Activated naive CD4-positive, alpha-beta T cell treated with anti-CD3 and anti-CD28 coated beads, Interleukin-2, amount 50 U/mL, for 24 hours (primary cell): Measurements from ENCODE around the gene THSD7B.
"Not testable (repeated sequence)": the region's sequence is repeated elsewhere in the genome, so short reads cannot be mapped to it uniquely, and the experiment has no call there.

Experiments used
- H3K27ac Mint-ChIP-seq: one replicate; pipeline ENCODE4 v1.8.0; 2021; ENCODE audit warnings: mild to moderate bottlenecking, mixed read lengths
- H3K27me3 Mint-ChIP-seq: one replicate; pipeline ENCODE4 v1.8.0; 2021; ENCODE audit warnings: mixed read lengths
- H3K36me3 Mint-ChIP-seq: one replicate; pipeline ENCODE4 v1.8.0; 2021; ENCODE audit warnings: mixed read lengths
- H3K4me1 Mint-ChIP-seq: one replicate; pipeline ENCODE4 v1.8.0; 2021; ENCODE audit warnings: mixed read lengths
- H3K4me3 Mint-ChIP-seq: one replicate; pipeline ENCODE4 v1.8.0; 2021; ENCODE audit warnings: mild to moderate bottlenecking, mixed read lengths
- H3K9me3 Mint-ChIP-seq: one replicate; pipeline ENCODE4 v1.8.0; 2021; ENCODE audit warnings: mixed read lengths

THSD7B gene

GRCh38 chr2:136765256-136766072 lies at the start of gene THSD7B:
TSS of gene THSD7B (plus strand) at chr2:136765545. CDS start at chr2:136882179, 116,634 bp downstream.
- H3K9me3 Mint-ChIP-seq = no peaks in the 10 kb centered on the region
- H3K27ac Mint-ChIP-seq = no peak within 1 kb of the TSS
- no peak within 1 kb of the TSS for H3K4me3 Mint-ChIP-seq
- H3K27me3 Mint-ChIP-seq = peaks cover 46% of the 10 kb centered on the region
- H3K4me1 Mint-ChIP-seq = peaks cover 6% of the 10 kb centered on the region
- H3K36me3 Mint-ChIP-seq = no peaks in the 10 kb centered on the region

- H3K27me3 Mint-ChIP-seq = peaks cover 5% of the 10 kb centered on the region
Measured at GRCh38 chr2:136718273-136718672, 47.1 kb upstream of the THSD7B start.

GRCh38 chr2:136727973-136728699 lies 37.2 kb upstream of the THSD7B start:
- H3K9me3 Mint-ChIP-seq = peaks cover 18% of the 10 kb centered on the region
- H3K36me3 Mint-ChIP-seq = no peaks in the 10 kb centered on the region
- no peak overlapping the region for H3K27ac Mint-ChIP-seq
- peaks cover 8% of the 10 kb centered on the region for H3K27me3 Mint-ChIP-seq
- H3K4me1 Mint-ChIP-seq = no peaks in the 10 kb centered on the region
- H3K4me3 Mint-ChIP-seq = no peak overlapping the region

More at GRCh38 chr2:136718273-136718672, 47.1 kb upstream of the THSD7B start:
- peaks cover 8% of the 10 kb centered on the region for H3K9me3 Mint-ChIP-seq
- H3K4me1 Mint-ChIP-seq = no peaks in the 10 kb centered on the region
- no peak overlapping the region for H3K4me3 Mint-ChIP-seq
- no peaks in the 10 kb centered on the region for H3K36me3 Mint-ChIP-seq
- no peak overlapping the region for H3K27ac Mint-ChIP-seq

- peaks cover 8% of the 10 kb centered on the region for H3K27me3 Mint-ChIP-seq
- H3K4me1 Mint-ChIP-seq = no peaks in the 10 kb centered on the region
- peaks cover 9% of the 10 kb centered on the region for H3K9me3 Mint-ChIP-seq
- no peaks in the 10 kb centered on the region for H3K36me3 Mint-ChIP-seq
- no peak overlapping the region for H3K4me3 Mint-ChIP-seq
- no peak overlapping the region for H3K27ac Mint-ChIP-seq
Measured at GRCh38 chr2:136736236-136736635, 29.1 kb upstream of the THSD7B start.

GRCh38 chr2:136738044-136738443 lies 27.3 kb upstream of the THSD7B start:
- H3K27ac Mint-ChIP-seq = no peak overlapping the region
- H3K27me3 Mint-ChIP-seq = peaks cover 6% of the 10 kb centered on the region
- H3K4me1 Mint-ChIP-seq = no peaks in the 10 kb centered on the region
- H3K36me3 Mint-ChIP-seq = no peaks in the 10 kb centered on the region
- no peak overlapping the region for H3K4me3 Mint-ChIP-seq
- peaks cover 6% of the 10 kb centered on the region for H3K9me3 Mint-ChIP-seq

GRCh38 chr2:136741471-136741870 lies 23.9 kb upstream of the THSD7B start:
- H3K4me1 Mint-ChIP-seq = no peaks in the 10 kb centered on the region
- H3K27me3 Mint-ChIP-seq = peaks cover 5% of the 10 kb centered on the region
- no peaks in the 10 kb centered on the region for H3K36me3 Mint-ChIP-seq
- no peak overlapping the region for H3K4me3 Mint-ChIP-seq
- H3K9me3 Mint-ChIP-seq = no peaks in the 10 kb centered on the region
- H3K27ac Mint-ChIP-seq = no peak overlapping the region

GRCh38 chr2:136750065-136750464 lies 15.3 kb upstream of the THSD7B start:
- Mint-ChIP-seq H3K27me3 (peaks cover 6% of the 10 kb centered on the region), H3K36me3 (no peaks in the 10 kb centered on the region)

GRCh38 chr2:136751406-136751805 lies 13.9 kb upstream of the THSD7B start:
- Mint-ChIP-seq H3K27ac (no peak overlapping the region), H3K36me3 (no peaks in the 10 kb centered on the region), H3K4me3 (no peak overlapping the region), H3K27me3 (peaks cover 7% of the 10 kb centered on the region), H3K9me3 (peaks cover 3% of the 10 kb centered on the region), H3K4me1 (peaks cover 4% of the 10 kb centered on the region)

More at GRCh38 chr2:136750065-136750464, 15.3 kb upstream of the THSD7B start:
- H3K4me3 Mint-ChIP-seq = no peak overlapping the region
- peaks cover 4% of the 10 kb centered on the region for H3K4me1 Mint-ChIP-seq
- H3K27ac Mint-ChIP-seq = no peak overlapping the region
- H3K9me3 Mint-ChIP-seq = peaks cover 3% of the 10 kb centered on the region

GRCh38 chr2:136758504-136758903 lies 6.8 kb upstream of the THSD7B start:
- H3K9me3 Mint-ChIP-seq, H3K4me3 Mint-ChIP-seq, H3K36me3 Mint-ChIP-seq, H3K4me1 Mint-ChIP-seq, H3K27ac Mint-ChIP-seq: not testable (repeated sequence)
- peaks cover 19% of the 10 kb centered on the region for H3K27me3 Mint-ChIP-seq

GRCh38 chr2:136764452-136765255 lies 691 bp upstream of the THSD7B start:
- no peaks in the 10 kb centered on the region for H3K36me3 Mint-ChIP-seq
- H3K4me3 Mint-ChIP-seq = no peak overlapping the region
- H3K4me1 Mint-ChIP-seq = peaks cover 6% of the 10 kb centered on the region
- peaks cover 46% of the 10 kb centered on the region for H3K27me3 Mint-ChIP-seq
- peaks cover 3% of the 10 kb centered on the region for H3K9me3 Mint-ChIP-seq
- H3K27ac Mint-ChIP-seq = no peak overlapping the region

- Mint-ChIP-seq H3K9me3 (no peaks in the 10 kb centered on the region), H3K27ac (no peak overlapping the region), H3K4me3 (no peak overlapping the region), H3K27me3 (peaks cover 44% of the 10 kb centered on the region), H3K36me3 (no peaks in the 10 kb centered on the region), H3K4me1 (peaks cover 6% of the 10 kb centered on the region)
Measured at GRCh38 chr2:136766073-136766404, 694 bp downstream of the THSD7B start.

GRCh38 chr2:136767030-136767429 lies 1.7 kb downstream of the THSD7B start:
- Mint-ChIP-seq H3K36me3 (no peaks in the 10 kb centered on the region), H3K4me3 (no peak overlapping the region), H3K4me1 (peaks cover 6% of the 10 kb centered on the region), H3K9me3 (no peaks in the 10 kb centered on the region), H3K27me3 (peaks cover 44% of the 10 kb centered on the region), H3K27ac (no peak overlapping the region)

- Mint-ChIP-seq H3K27ac (no peak overlapping the region), H3K27me3 (peaks cover 25% of the 10 kb centered on the region), H3K4me3 (no peak overlapping the region), H3K4me1 (peaks cover under 1% of the 10 kb centered on the region), H3K36me3 (no peaks in the 10 kb centered on the region), H3K9me3 (peaks cover 3% of the 10 kb centered on the region)
Measured at GRCh38 chr2:136769871-136770270, 4.5 kb downstream of the THSD7B start.

GRCh38 chr2:136770384-136770783 lies 5.0 kb downstream of the THSD7B start:
- Mint-ChIP-seq H3K36me3 (no peaks in the 10 kb centered on the region), H3K27ac (no peak overlapping the region)

GRCh38 chr2:136777391-136777790 lies 12.0 kb downstream of the THSD7B start:
- no peaks in the 10 kb centered on the region for H3K4me1 Mint-ChIP-seq
- no peak overlapping the region for H3K4me3 Mint-ChIP-seq
- no peaks in the 10 kb centered on the region for H3K36me3 Mint-ChIP-seq
- H3K9me3 Mint-ChIP-seq = peaks cover 3% of the 10 kb centered on the region
- H3K27me3 Mint-ChIP-seq = peaks cover 7% of the 10 kb centered on the region
- H3K27ac Mint-ChIP-seq = no peak overlapping the region

More at GRCh38 chr2:136770384-136770783, 5.0 kb downstream of the THSD7B start:
- Mint-ChIP-seq H3K4me1 (no peaks in the 10 kb centered on the region), H3K9me3 (peaks cover 3% of the 10 kb centered on the region), H3K4me3 (no peak overlapping the region), H3K27me3 (peaks cover 24% of the 10 kb centered on the region)
